WTC11 (cell line): ENCODE data around the gene TBC1D10B.

Experiments
- CTCF ChIP-seq: fragments of 200-600 bp; IDR thresholded peaks from 2 replicates; pipeline ENCODE4 v1.8.0; 2022; ENCODE audit warnings: antibody characterized with exemption
- TEAD4 ChIP-seq: sonication (generic); formaldehyde crosslinking; IDR thresholded peaks from 2 replicates; pipeline ENCODE4 v1.8.0; 2022; ENCODE audit warnings: mild to moderate bottlenecking, missing genetic modification reagents

- TF ChIP-seq CTCF (no peak), TEAD4 (CRISPR knock-in tag) (no peak)
Measured at GRCh38 chr16:30358577-30358936, 11.7 kb downstream of the TBC1D10B start.
